Astrocyte (in vitro differentiated cells and primary cell): ENCODE data around the gene FOXD1. TPM values are rescaled to one million over a fixed set of nuclear protein-coding genes. Genes with fewer than 3 reads are reported as not detected.

ENCODE experiments used
- DNase-seq: peaks from one replicate; pipeline ENCODE4 v3.0.0-alpha.2; 2010; ENCODE audit warnings: low read depth
- FAIRE-seq: peaks from 2 replicates; lab custom pipeline; 2011; peaks lifted over from hg19 to GRCh38; lab: Jason Lieb, UNC
- H2AFZ ChIP-seq: 2 replicates; pipeline ENCODE4 v1.6.0; 2012; ENCODE audit warnings: low read depth, low read length, inconsistent platforms
- H3K27ac ChIP-seq: 2 replicates; pipeline ENCODE4 v1.5.1; 2011; ENCODE audit warnings: low read depth, low read length, inconsistent platforms
- H3K27me3 ChIP-seq: 2 replicates; pipeline ENCODE4 v1.6.0; 2011; ENCODE audit warnings: low read length, inconsistent platforms; ENCODE audit not compliant: insufficient read depth
- H3K36me3 ChIP-seq: 2 replicates; pipeline ENCODE4 v1.5.1; 2011; ENCODE audit warnings: low read length, inconsistent platforms; ENCODE audit not compliant: insufficient read depth
- H3K4me1 ChIP-seq: 2 replicates; pipeline ENCODE4 v1.5.1; 2011; ENCODE audit warnings: low read length, inconsistent platforms; ENCODE audit not compliant: insufficient read depth
- H3K4me2 ChIP-seq: 2 replicates; pipeline ENCODE4 v1.6.0; 2012; ENCODE audit warnings: low read length, inconsistent platforms
- H3K4me3 ChIP-seq: 2 replicates; pipeline ENCODE4 v1.5.1; 2011; ENCODE audit warnings: low read depth, mild to moderate bottlenecking, low read length, inconsistent platforms; ENCODE audit not compliant: insufficient read depth
- H3K79me2 ChIP-seq: 2 replicates; pipeline ENCODE4 v1.6.0; 2012; ENCODE audit warnings: mild to moderate bottlenecking, low read length, inconsistent platforms; ENCODE audit not compliant: insufficient read depth
- H3K9ac ChIP-seq: 2 replicates; pipeline ENCODE4 v1.6.0; 2012; ENCODE audit warnings: mild to moderate bottlenecking, low read length, inconsistent platforms
- H3K9me3 ChIP-seq: 2 replicates; pipeline ENCODE4 v1.5.1; 2012; ENCODE audit warnings: low read depth, mild to moderate bottlenecking, low read length, inconsistent platforms; ENCODE audit not compliant: insufficient read depth
- H4K20me1 ChIP-seq: 2 replicates; pipeline ENCODE4 v1.6.0; 2012; ENCODE audit warnings: low read length, inconsistent platforms; ENCODE audit not compliant: insufficient read depth
- H3K27ac Mint-ChIP-seq: one replicate; pipeline ENCODE4 v1.8.0; 2021; ENCODE audit warnings: mild to moderate bottlenecking, mixed read lengths; ENCODE audit not compliant: unreplicated experiment
- H3K27me3 Mint-ChIP-seq: one replicate; pipeline ENCODE4 v1.8.0; 2021; ENCODE audit warnings: low read depth, mixed read lengths; ENCODE audit not compliant: unreplicated experiment
- H3K36me3 Mint-ChIP-seq: one replicate; pipeline ENCODE4 v1.8.0; 2021; ENCODE audit warnings: low read depth, mixed read lengths; ENCODE audit not compliant: unreplicated experiment
- H3K4me1 Mint-ChIP-seq: one replicate; pipeline ENCODE4 v1.8.0; 2021; ENCODE audit warnings: low read depth, mixed read lengths; ENCODE audit not compliant: unreplicated experiment
- H3K4me3 Mint-ChIP-seq: one replicate; pipeline ENCODE4 v1.8.0; 2021; ENCODE audit warnings: mild to moderate bottlenecking, moderate library complexity, mixed read lengths; ENCODE audit not compliant: unreplicated experiment
- H3K9me3 Mint-ChIP-seq: one replicate; pipeline ENCODE4 v1.8.0; 2021; ENCODE audit warnings: mild to moderate bottlenecking, mixed read lengths; ENCODE audit not compliant: unreplicated experiment
- EZH2 ChIP-seq: IDR thresholded peaks from 2 replicates; pipeline ENCODE4 v1.6.1; 2012; ENCODE audit warnings: mild to moderate bottlenecking, low read length, inconsistent platforms; ENCODE audit not compliant: insufficient read depth
- total RNA-seq: library from RNA; stranded (reverse); gene quantifications from 2 replicates; pipeline ENCODE4 v1.2.1, GENCODE V29; 2021
- TF ChIP-seq, protein P1 (sequence below): IDR thresholded peaks from 2 replicates; pipeline ENCODE4 v1.5.1; 2011; ENCODE audit warnings: low read depth, mild to moderate bottlenecking, inconsistent platforms, low read length, moderate library complexity; ENCODE audit not compliant: insufficient read depth

Gene FOXD1
- total RNA-seq, 1 donor from 2014 or later = 16.9 TPM

DNA sequence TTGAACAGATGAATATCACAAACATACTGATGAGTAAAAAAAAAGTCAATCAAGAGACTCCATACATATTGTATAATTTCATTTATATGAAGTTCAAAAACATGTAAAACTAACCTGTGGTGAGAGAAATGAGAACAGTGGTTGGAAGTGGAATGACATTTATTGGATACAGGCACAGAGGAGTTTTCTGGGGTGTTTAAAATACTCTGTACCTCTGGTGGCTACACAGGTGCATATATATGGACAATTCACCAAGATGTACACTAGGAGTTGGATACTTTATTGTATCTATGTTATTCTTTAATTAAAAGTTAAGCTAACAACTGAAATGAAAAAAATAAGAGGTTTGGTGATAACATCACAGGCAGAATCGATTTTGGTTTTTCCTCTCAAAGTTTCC, 14.1 kb downstream of the FOXD1 start:
- Mint-ChIP-seq H3K4me3 (no peak overlapping the region), H3K36me3 (no peaks in the 10 kb centered on the region), H3K4me1 (peaks cover 11% of the 10 kb centered on the region), H3K27me3 (peaks cover 63% of the 10 kb centered on the region), H3K9me3 (peaks cover 6% of the 10 kb centered on the region), H3K27ac (no peak overlapping the region)
- DNase-seq (no peak), FAIRE-seq (no peak)
- no peak overlapping the region for H3K9ac ChIP-seq
- H3K9me3 ChIP-seq = no peaks in the 10 kb centered on the region
- H3K27me3 ChIP-seq = no peaks in the 10 kb centered on the region
- no peaks in the 10 kb centered on the region for H3K79me2 ChIP-seq
- no peaks in the 10 kb centered on the region for H4K20me1 ChIP-seq
- TF ChIP-seq, protein P1, sequence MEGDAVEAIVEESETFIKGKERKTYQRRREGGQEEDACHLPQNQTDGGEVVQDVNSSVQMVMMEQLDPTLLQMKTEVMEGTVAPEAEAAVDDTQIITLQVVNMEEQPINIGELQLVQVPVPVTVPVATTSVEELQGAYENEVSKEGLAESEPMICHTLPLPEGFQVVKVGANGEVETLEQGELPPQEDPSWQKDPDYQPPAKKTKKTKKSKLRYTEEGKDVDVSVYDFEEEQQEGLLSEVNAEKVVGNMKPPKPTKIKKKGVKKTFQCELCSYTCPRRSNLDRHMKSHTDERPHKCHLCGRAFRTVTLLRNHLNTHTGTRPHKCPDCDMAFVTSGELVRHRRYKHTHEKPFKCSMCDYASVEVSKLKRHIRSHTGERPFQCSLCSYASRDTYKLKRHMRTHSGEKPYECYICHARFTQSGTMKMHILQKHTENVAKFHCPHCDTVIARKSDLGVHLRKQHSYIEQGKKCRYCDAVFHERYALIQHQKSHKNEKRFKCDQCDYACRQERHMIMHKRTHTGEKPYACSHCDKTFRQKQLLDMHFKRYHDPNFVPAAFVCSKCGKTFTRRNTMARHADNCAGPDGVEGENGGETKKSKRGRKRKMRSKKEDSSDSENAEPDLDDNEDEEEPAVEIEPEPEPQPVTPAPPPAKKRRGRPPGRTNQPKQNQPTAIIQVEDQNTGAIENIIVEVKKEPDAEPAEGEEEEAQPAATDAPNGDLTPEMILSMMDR = peak; percentile 10
- TF ChIP-seq EZH2 = no peak
- no peak overlapping the region for H2AFZ ChIP-seq
- no peak overlapping the region for H3K4me3 ChIP-seq
- no peak overlapping the region for H3K27ac ChIP-seq
- peaks cover 22% of the 10 kb centered on the region for H3K4me1 ChIP-seq
- no peak overlapping the region for H3K4me2 ChIP-seq
- no peaks in the 10 kb centered on the region for H3K36me3 ChIP-seq

DNA sequence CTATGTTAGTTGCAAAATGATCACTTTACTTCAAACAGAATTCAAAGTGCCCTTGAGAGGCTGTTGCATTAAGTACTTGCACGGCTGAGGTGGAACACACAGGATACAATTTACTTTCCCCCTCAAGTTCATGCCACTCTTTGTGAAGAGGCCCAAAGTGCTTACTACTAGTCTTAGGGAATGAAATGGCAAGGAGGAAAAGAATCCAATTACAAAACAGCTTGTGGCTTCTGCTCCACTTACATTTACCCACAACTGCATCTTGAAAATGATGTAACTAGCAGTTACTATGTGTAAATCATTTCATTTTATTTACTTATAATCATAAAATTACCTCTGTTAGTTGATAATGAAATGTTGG, 14.6 kb downstream of the FOXD1 start:
- TF ChIP-seq, protein P1 = no peak
- TF ChIP-seq EZH2 = no peak
- peaks cover 6% of the 10 kb centered on the region for H3K9me3 Mint-ChIP-seq
- Histone ChIP-seq H3K9me3 (no peaks in the 10 kb centered on the region), H3K9ac (no peak overlapping the region), H3K27me3 (no peaks in the 10 kb centered on the region), H2AFZ (no peak overlapping the region), H3K4me3 (no peak overlapping the region), H3K79me2 (no peaks in the 10 kb centered on the region), H4K20me1 (no peaks in the 10 kb centered on the region), H3K27ac (no peak overlapping the region), H3K4me2 (no peak overlapping the region), H3K4me1 (peaks cover 22% of the 10 kb centered on the region), H3K36me3 (no peaks in the 10 kb centered on the region)
- H3K4me1 Mint-ChIP-seq = peaks cover 11% of the 10 kb centered on the region
- no peak overlapping the region for H3K4me3 Mint-ChIP-seq
- H3K27ac Mint-ChIP-seq = no peak overlapping the region
- FAIRE-seq (no peak), DNase-seq (peak; percentile 61)
- peaks cover 65% of the 10 kb centered on the region for H3K27me3 Mint-ChIP-seq
- no peaks in the 10 kb centered on the region for H3K36me3 Mint-ChIP-seq

DNA sequence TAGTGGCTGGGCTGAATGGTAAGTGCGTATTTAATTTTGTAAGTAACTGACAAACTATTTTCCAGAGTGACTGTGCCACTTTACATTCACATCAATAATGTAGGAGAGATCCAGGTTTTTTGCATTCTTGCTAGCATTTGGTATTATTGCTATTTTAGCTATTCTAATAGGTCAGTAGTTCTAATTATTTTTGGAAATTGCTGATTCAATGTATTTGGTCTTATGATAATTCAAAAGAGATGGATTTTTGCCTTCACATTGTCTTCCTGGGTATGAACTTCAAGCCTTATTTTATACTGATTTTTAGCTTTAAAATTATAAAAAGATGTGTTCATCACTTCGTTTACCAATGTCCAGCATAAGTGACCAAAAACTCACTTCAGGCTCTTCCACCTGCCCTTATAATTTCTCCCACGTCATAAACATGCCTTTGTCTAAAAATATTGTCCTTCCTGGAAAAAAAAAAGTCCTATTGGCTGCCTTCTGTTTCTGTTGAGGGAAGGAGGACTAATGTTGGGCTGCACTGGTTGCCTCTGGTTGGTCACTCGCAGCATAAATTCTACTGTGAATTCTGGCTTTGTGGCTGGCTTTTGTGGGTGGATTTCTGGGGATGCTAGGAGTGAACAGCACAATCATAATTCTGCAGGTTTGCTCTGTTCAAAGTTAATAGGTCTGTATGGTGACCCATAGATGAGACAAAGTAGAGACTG, 15.2 kb downstream of the FOXD1 start:
- H3K4me1 ChIP-seq = peaks cover 18% of the 10 kb centered on the region
- H3K9me3 ChIP-seq = no peaks in the 10 kb centered on the region
- no peaks in the 10 kb centered on the region for H3K36me3 ChIP-seq
- H3K27ac Mint-ChIP-seq = no peak overlapping the region
- H3K4me1 Mint-ChIP-seq = peaks cover 11% of the 10 kb centered on the region
- no peak for TF ChIP-seq EZH2
- no peak overlapping the region for H3K4me2 ChIP-seq
- peaks cover 6% of the 10 kb centered on the region for H3K9me3 Mint-ChIP-seq
- H3K4me3 Mint-ChIP-seq = no peak overlapping the region
- no peak overlapping the region for H3K9ac ChIP-seq
- no peaks in the 10 kb centered on the region for H3K27me3 ChIP-seq
- no peak overlapping the region for H3K4me3 ChIP-seq
- peaks cover 63% of the 10 kb centered on the region for H3K27me3 Mint-ChIP-seq
- H3K27ac ChIP-seq = no peak overlapping the region
- H3K79me2 ChIP-seq = no peaks in the 10 kb centered on the region
- FAIRE-seq (no peak), DNase-seq (no peak)
- no peak overlapping the region for H2AFZ ChIP-seq
- H3K36me3 Mint-ChIP-seq = no peaks in the 10 kb centered on the region
- H4K20me1 ChIP-seq = no peaks in the 10 kb centered on the region
